HepG2 (cell line): ENCODE results near the gene SLC22A31. TPM values are rescaled to one million over a fixed set of nuclear protein-coding genes. Genes with fewer than 3 reads are reported as not detected.

ENCODE experiments used
- AGO1 ChIP-seq: fragments of 200-400 bp; formaldehyde crosslinking; IDR thresholded peaks from 2 replicates; pipeline ENCODE4 v1.6.1; 2017; ENCODE audit warnings: mild to moderate bottlenecking, low read depth, low read length, moderate library complexity; ENCODE audit not compliant: poor library complexity, severe bottlenecking
- NCOA5 ChIP-seq: sonication (generic); formaldehyde crosslinking; IDR thresholded peaks from 2 replicates; pipeline ENCODE4 v1.4.0; 2020; ENCODE audit warnings: missing genetic modification reagents
- TEAD2 ChIP-seq: sonication (generic); formaldehyde crosslinking; IDR thresholded peaks from 2 replicates; pipeline ENCODE4 v1.9.0; 2021; ENCODE audit warnings: missing genetic modification reagents
- THYN1 ChIP-seq: sonication (generic); formaldehyde crosslinking; IDR thresholded peaks from 2 replicates; pipeline ENCODE4 v1.8.1; 2023; ENCODE audit warnings: low read depth, mild to moderate bottlenecking, moderate library complexity, missing genetic modification reagents, borderline replicate concordance
- TOE1 ChIP-seq: sonication (generic); formaldehyde crosslinking; IDR thresholded peaks from 2 replicates; pipeline ENCODE4 v1.4.0; 2020; ENCODE audit warnings: mild to moderate bottlenecking, missing genetic modification reagents
- ZNF543 ChIP-seq: sonication (generic); formaldehyde crosslinking; IDR thresholded peaks from 2 replicates; pipeline ENCODE4 v1.4.0; 2020; ENCODE audit warnings: mild to moderate bottlenecking, missing genetic modification reagents
- ZNF839 ChIP-seq: sonication (generic); formaldehyde crosslinking; IDR thresholded peaks from 2 replicates; pipeline ENCODE4 v1.4.0; 2020; ENCODE audit warnings: missing genetic modification reagents, mild to moderate bottlenecking, borderline replicate concordance
- polyA plus RNA-seq, 8 experiments: library from polyadenylated mRNA; depleted of rRNA in 3 of 8; stranded (reverse) in 7 of 8; unstranded in 1 of 8; fragments of >200 nt; fragmentation: Illumina TruSeq in 4 of 8; extraction: Trizol in 4 of 8; gene quantifications; 2 replicates each; pipeline versions ENCODE4 v1.2.1 to v1.2.3, GENCODE V29; 2011 to 2016; ENCODE audit warnings: low read depth in 4 of 8, missing spikeins in 1 of 8, mixed read lengths in 1 of 8; ENCODE audit not compliant: insufficient read depth in 1 of 8
- total RNA-seq, 5 experiments: library from RNA; depleted of rRNA; stranded (reverse); fragments of >200 nt; fragmentation: Illumina TruSeq; extraction: Trizol; gene quantifications; 2 replicates each; pipeline ENCODE4 v1.2.3, GENCODE V29; 2016; ENCODE audit warnings: low read depth in 1 of 5
- TF ChIP-seq, protein P1 (sequence below): IDR thresholded peaks from 2 replicates; pipeline ENCODE4 v1.6.1; 2016; ENCODE audit warnings: control low read depth
- TF ChIP-seq, protein P2 (sequence below): IDR thresholded peaks from 2 replicates; pipeline ENCODE4 v1.6.1; 2016; ENCODE audit warnings: mild to moderate bottlenecking, missing biosample characterization, missing genetic modification reagents
- TF ChIP-seq, protein P3 (sequence below): sonication (generic); formaldehyde crosslinking; IDR thresholded peaks from 2 replicates; pipeline ENCODE4 v1.4.0; 2020; ENCODE audit warnings: missing genetic modification reagents, borderline replicate concordance
- TF ChIP-seq, protein P4 (sequence below): sonication (generic); formaldehyde crosslinking; IDR thresholded peaks from 2 replicates; pipeline ENCODE4 v1.4.0; 2020; ENCODE audit warnings: missing genetic modification reagents, borderline replicate concordance
- TF ChIP-seq, protein P5 (sequence below): sonication (generic); formaldehyde crosslinking; IDR thresholded peaks from 2 replicates; pipeline ENCODE4 v1.5.1; 2020; ENCODE audit warnings: mild to moderate bottlenecking, missing genetic modification reagents, borderline replicate concordance

Gene SLC22A31
- total and polyA plus RNA-seq, 2 of the 13 experiments (the other 11 are each of a cell fraction or from before 2014, with no cell fraction given) = 67.3 to 83.3 TPM

DNA sequence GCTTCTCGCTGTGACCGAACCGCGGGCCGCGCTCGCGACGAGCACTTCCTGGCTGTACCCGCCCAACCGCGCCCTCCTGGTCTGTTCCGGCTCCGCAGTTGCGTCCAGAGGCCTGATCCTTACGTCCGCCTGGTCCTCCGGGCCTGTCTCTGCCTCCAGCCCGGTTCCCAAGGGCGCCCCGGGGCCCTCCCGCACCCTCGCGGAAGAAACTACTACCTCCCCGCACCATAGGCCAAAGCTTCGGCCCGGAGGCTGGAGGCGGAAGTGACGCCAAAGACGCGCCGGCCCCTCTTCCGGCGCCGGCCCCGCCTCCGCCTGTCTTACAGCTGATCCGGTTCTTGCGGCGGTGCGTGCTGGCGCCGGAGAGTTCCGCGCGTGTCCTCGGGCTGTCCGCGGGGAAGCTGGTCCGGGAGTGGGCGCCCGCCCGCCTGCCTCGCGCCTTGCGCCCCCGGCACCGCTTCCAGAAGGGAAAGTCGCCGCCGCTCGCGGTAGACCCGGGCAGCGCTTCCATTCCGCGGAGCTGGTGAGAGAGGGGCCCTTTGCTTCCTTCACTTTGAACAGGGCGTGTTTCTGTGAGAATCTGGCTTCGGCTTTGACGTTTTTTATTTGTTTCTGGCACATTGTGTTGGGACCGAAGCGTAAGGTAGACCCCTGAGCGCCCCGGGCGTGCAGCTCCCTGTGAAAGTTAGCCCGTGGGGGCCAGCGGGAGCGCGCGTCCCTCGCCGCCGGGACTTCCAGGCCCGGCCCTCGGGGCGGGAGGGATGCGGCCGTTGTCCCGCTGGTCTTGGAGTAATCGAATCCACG, 17.3 kb upstream of the SLC22A31 start, which contains the start of gene ZNF778 (continued):
- TF ChIP-seq, protein P1, sequence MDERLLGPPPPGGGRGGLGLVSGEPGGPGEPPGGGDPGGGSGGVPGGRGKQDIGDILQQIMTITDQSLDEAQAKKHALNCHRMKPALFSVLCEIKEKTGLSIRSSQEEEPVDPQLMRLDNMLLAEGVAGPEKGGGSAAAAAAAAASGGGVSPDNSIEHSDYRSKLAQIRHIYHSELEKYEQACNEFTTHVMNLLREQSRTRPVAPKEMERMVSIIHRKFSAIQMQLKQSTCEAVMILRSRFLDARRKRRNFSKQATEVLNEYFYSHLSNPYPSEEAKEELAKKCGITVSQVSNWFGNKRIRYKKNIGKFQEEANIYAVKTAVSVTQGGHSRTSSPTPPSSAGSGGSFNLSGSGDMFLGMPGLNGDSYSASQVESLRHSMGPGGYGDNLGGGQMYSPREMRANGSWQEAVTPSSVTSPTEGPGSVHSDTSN (CRISPR knock-in tag) = no peak; the same call in 1 of the 2 replicates
- TF ChIP-seq, protein P2, sequence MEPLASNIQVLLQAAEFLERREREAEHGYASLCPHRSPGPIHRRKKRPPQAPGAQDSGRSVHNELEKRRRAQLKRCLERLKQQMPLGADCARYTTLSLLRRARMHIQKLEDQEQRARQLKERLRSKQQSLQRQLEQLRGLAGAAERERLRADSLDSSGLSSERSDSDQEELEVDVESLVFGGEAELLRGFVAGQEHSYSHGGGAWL (CRISPR knock-in tag) = peak; percentile 94
- TF ChIP-seq ZNF543 (CRISPR knock-in tag) (peak; percentile 87; the same call in 1 of the 2 replicates), NCOA5 (CRISPR knock-in tag) (0 out of 2 replicates have a peak, but pooled peaks have one; percentile 59), THYN1 (CRISPR knock-in tag) (no peak), AGO1 (peak; percentile 90), ZNF839 (peak; percentile 89; the same call in 1 of the 2 replicates), TEAD2 (CRISPR knock-in tag) (0 out of 2 replicates have a peak, but pooled peaks have one; percentile 30), TOE1 (CRISPR knock-in tag) (no peak)
- TF ChIP-seq, protein P3, sequence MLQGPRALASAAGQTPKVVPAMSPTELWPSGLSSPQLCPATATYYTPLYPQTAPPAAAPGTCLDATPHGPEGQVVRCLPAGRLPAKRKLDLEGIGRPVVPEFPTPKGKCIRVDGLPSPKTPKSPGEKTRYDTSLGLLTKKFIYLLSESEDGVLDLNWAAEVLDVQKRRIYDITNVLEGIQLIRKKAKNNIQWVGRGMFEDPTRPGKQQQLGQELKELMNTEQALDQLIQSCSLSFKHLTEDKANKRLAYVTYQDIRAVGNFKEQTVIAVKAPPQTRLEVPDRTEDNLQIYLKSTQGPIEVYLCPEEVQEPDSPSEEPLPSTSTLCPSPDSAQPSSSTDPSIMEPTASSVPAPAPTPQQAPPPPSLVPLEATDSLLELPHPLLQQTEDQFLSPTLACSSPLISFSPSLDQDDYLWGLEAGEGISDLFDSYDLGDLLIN (CRISPR knock-in tag) = peak; percentile 77; the same call in 1 of the 2 replicates
- TF ChIP-seq, protein P4, sequence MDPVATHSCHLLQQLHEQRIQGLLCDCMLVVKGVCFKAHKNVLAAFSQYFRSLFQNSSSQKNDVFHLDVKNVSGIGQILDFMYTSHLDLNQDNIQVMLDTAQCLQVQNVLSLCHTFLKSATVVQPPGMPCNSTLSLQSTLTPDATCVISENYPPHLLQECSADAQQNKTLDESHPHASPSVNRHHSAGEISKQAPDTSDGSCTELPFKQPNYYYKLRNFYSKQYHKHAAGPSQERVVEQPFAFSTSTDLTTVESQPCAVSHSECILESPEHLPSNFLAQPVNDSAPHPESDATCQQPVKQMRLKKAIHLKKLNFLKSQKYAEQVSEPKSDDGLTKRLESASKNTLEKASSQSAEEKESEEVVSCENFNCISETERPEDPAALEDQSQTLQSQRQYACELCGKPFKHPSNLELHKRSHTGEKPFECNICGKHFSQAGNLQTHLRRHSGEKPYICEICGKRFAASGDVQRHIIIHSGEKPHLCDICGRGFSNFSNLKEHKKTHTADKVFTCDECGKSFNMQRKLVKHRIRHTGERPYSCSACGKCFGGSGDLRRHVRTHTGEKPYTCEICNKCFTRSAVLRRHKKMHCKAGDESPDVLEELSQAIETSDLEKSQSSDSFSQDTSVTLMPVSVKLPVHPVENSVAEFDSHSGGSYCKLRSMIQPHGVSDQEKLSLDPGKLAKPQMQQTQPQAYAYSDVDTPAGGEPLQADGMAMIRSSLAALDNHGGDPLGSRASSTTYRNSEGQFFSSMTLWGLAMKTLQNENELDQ (CRISPR knock-in tag) = peak; percentile 43; the same call in 1 of the 2 replicates
- TF ChIP-seq, protein P5, sequence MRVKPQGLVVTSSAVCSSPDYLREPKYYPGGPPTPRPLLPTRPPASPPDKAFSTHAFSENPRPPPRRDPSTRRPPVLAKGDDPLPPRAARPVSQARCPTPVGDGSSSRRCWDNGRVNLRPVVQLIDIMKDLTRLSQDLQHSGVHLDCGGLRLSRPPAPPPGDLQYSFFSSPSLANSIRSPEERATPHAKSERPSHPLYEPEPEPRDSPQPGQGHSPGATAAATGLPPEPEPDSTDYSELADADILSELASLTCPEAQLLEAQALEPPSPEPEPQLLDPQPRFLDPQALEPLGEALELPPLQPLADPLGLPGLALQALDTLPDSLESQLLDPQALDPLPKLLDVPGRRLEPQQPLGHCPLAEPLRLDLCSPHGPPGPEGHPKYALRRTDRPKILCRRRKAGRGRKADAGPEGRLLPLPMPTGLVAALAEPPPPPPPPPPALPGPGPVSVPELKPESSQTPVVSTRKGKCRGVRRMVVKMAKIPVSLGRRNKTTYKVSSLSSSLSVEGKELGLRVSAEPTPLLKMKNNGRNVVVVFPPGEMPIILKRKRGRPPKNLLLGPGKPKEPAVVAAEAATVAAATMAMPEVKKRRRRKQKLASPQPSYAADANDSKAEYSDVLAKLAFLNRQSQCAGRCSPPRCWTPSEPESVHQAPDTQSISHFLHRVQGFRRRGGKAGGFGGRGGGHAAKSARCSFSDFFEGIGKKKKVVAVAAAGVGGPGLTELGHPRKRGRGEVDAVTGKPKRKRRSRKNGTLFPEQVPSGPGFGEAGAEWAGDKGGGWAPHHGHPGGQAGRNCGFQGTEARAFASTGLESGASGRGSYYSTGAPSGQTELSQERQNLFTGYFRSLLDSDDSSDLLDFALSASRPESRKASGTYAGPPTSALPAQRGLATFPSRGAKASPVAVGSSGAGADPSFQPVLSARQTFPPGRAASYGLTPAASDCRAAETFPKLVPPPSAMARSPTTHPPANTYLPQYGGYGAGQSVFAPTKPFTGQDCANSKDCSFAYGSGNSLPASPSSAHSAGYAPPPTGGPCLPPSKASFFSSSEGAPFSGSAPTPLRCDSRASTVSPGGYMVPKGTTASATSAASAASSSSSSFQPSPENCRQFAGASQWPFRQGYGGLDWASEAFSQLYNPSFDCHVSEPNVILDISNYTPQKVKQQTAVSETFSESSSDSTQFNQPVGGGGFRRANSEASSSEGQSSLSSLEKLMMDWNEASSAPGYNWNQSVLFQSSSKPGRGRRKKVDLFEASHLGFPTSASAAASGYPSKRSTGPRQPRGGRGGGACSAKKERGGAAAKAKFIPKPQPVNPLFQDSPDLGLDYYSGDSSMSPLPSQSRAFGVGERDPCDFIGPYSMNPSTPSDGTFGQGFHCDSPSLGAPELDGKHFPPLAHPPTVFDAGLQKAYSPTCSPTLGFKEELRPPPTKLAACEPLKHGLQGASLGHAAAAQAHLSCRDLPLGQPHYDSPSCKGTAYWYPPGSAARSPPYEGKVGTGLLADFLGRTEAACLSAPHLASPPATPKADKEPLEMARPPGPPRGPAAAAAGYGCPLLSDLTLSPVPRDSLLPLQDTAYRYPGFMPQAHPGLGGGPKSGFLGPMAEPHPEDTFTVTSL (CRISPR knock-in tag) = peak; percentile 75
